Omental fat pad (tissue), 4 donors: ENCODE data around the gene RAVER2. TPM values are rescaled to one million over a fixed set of nuclear protein-coding genes. Genes with fewer than 3 reads are reported as not detected.

Source experiments
- ATAC-seq: fragments of 150-250 bp; one replicate; pipeline ENCODE4 v1.9.1; 2016; ENCODE audit warnings: mild to moderate bottlenecking, moderate library complexity; ENCODE audit not compliant: low FRiP score
- DNase-seq: peaks from one replicate; pipeline ENCODE4 v3.0.0-alpha.2; 2019; ENCODE audit warnings: low spot score
- total RNA-seq, 4 donors: library from RNA; depleted of rRNA; stranded (reverse); fragments of >200 nt; gene quantifications; one replicate each; pipeline ENCODE4 v1.1.0, GENCODE V29; 2016
- TF ChIP-seq, protein P1 (sequence below), 3 donors: fragments of 450-650 bp; IDR thresholded peaks; one replicate each; pipeline ENCODE4 v1.5.1; 2016 to 2017; ENCODE audit warnings: antibody characterized with exemption in 3 of 3, mild to moderate bottlenecking in 3 of 3, moderate library complexity in 2 of 3

Gene RAVER2
- total RNA-seq, 4 donors from 2014 or later: 6.6 to 14.3 (median 10.3) TPM

DNA sequence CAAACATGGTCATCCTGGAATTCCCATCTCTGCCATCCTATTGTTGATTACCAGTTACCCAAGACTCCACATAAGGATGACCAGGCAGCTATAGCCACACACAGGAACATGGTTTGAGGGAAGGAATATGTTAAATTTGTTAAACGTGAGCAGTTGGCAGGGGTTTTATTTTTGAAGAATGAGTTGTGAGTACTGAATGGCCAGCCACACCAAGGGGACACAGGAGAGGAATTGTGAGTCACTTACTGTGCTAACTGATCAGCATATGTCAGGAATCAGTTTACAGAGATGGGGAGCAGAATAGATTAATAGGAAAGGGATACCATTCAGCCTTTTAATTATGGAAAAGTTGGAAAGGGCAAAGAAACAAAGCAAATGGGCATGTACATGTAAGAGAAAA, 39.3 kb upstream of the RAVER2 start:
- no peak for ATAC-seq
- DNase-seq: no peak

DNA sequence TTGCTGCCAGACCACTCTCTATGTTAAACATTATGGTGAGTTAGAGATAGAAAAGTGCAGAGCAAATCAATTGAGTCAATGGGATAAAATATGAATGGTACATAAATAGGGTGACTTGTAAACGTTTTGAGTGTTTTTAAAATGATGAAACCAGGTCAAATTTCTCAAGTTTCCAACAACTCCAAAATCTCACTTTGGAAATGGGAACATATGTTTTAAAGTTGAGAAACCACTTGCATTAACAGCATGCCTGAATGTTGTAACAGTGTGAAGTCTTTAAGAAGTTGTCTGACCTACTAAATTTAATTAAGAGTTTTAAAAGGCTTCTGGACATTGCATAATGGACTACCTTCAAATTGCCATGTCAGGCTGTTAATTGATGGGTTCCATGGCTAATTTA, 33.6 kb upstream of the RAVER2 start:
- DNase-seq: no peak
- ATAC-seq: no peak
- TF ChIP-seq, protein P1, sequence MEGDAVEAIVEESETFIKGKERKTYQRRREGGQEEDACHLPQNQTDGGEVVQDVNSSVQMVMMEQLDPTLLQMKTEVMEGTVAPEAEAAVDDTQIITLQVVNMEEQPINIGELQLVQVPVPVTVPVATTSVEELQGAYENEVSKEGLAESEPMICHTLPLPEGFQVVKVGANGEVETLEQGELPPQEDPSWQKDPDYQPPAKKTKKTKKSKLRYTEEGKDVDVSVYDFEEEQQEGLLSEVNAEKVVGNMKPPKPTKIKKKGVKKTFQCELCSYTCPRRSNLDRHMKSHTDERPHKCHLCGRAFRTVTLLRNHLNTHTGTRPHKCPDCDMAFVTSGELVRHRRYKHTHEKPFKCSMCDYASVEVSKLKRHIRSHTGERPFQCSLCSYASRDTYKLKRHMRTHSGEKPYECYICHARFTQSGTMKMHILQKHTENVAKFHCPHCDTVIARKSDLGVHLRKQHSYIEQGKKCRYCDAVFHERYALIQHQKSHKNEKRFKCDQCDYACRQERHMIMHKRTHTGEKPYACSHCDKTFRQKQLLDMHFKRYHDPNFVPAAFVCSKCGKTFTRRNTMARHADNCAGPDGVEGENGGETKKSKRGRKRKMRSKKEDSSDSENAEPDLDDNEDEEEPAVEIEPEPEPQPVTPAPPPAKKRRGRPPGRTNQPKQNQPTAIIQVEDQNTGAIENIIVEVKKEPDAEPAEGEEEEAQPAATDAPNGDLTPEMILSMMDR (IDR thresholded peaks at IDR 0.05): no peak

More for the DNA sequence above, 39.3 kb upstream of the RAVER2 start:
- TF ChIP-seq, protein P1 (IDR thresholded peaks at IDR 0.05): no peak

DNA sequence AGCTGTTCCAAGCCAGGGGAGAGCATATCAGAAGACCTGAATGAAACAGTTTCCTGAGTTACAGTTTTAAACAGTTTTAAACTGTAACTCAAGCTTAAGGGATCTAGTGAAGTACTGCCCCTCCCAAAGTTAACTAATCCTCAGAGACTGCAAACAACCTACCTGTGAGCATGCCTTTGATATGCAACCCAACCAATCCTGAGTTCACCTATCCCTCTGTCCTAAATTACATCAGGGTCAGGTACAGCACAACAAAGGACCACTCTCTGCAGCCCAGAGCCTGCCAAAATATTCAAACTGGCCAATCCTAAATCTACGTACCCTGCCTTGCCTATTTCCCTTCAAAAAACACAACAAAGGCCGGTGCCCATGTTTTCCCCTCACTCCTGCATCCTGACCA, 32.8 kb upstream of the RAVER2 start:
- DNase-seq (no peak), ATAC-seq (no peak)
- TF ChIP-seq, protein P1 (IDR thresholded peaks at IDR 0.05): no peak

DNA sequence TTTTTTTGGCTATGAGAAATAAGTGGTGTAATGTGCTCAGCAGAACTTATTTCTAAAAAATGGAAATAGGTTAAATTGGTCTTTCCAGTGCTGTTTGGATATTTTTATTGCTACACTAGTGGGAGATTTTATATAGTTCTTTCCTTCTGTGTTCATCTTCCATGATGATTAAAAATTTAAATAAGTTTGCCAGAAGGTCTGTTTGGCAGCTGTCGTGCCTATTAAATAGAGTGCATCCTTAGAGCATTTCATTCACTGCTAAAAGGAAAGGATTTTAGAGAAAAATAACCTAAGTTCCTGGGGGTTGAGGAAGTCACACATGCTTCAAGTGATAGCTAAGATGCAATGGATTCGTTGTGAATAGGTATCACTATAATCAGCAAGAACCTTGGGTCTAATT, 29.7 kb upstream of the RAVER2 start:
- no peak for ATAC-seq
- no peak for DNase-seq
- TF ChIP-seq, protein P1 (IDR thresholded peaks at IDR 0.05): no peak

DNA sequence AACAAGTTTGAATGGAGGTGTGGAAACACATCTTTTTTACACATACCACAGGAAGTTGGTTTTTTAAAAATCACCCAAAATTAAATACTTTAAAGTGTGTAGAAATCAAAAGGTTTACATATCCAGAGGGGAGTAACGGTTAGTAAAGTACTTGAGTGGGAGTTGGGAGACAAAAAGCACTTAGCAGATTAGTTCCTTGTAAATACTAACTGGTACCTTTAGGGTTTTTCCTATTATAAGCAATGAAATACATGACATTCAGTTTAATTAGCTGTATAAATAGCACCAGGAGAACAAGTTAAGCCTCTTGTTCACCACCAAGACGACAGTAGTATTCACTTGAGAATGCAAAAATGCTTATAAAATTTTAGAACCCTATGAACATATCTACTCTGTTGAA, 23.7 kb upstream of the RAVER2 start:
- TF ChIP-seq, protein P1 (IDR thresholded peaks at IDR 0.05): no peak
- no peak for DNase-seq
- no peak for ATAC-seq

DNA sequence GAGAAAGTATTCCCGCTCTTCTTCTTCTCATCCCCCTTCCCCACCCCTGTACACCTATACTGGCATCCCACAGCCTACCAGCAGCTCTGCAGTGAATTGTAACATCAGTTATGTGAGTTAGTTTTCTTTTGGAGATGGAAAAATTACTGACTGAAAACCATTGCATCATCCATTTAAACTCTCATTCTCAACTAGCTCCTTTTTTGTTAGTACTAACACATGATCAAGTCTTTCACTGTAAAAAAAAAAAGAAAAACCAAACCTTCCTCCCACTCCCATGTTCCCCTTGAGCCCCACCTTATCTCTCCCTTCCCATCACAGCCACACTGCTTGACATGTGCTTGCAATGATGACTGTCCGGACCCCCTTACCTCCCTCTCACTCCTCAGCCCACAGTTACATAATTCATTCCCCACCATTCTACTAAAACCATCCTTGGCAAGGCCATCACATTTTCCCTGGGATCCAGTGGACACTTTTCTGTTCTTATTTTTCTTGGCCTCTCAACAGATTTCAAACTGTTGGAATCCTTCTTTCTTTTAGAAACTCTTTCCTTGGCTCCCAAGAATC, 23.2 kb upstream of the RAVER2 start:
- DNase-seq (no peak), ATAC-seq (no peak)
- TF ChIP-seq, protein P1 (IDR thresholded peaks at IDR 0.05): no peak

DNA sequence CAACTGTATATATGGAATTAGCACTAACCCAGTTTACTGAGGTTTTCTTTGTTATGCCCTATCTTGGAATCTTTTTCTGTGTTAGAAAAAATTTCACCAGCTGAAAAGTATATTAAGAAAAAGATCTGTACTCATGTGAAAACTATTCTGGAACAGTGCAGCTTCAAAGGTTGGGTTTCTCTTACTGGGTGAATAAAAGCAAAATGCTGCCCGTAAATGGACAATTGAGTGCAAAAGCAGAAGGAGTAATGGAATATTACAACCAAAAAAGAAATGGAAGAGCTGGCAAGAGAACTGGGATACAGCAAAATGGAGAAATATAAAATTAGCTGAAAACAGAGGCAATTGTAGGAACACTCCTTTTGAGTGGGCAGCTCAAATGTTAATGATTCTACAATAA, 17.0 kb upstream of the RAVER2 start:
- no peak for DNase-seq
- TF ChIP-seq, protein P1 (IDR thresholded peaks at IDR 0.05): no peak
- no peak for ATAC-seq
